Measurements from ENCODE around the gene RHEX.

Gene RHEX

DNA sequence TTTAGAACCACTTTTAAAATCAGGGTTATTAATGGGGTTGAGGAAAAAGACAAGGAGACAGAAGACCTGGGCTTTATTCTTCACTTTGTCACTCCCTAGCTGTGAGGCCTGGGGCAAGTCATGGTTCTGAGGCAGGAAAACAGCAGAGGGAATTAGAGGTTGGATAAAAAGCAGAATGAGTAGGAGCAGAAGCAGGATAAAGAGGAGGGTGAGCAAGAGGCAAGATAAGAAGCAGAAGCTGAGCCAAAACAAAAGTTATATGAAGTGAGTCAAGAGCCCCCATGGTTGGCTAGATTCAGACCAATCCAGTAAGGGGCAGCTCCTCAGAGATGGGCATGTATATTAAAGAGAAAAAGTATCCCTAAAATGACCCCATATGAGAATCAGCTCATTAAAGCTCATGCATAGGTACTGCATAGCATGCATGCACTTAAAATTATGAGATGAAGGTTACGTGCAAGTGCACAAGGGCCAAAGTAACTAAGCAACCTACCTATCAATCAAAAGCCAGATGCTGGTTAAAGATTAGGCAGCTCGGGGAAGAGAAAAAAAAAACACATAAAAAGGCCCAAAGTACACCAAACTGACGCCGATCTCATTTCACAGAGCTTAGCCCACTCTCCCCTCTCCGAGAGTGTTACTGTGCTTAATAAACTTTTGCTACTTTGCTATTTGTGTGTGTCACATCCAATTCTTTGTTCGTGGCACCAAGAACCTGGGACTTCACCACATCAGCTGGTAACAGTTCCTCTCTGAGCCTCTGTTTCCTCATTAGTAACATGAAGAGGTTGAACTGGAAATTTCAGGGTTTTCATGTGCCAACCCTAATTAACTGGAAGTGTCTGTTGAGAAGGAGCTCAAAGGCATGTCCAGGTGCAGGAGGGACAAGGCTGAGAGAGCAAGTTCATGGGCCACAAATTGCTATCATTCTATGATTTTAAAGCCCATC, 62.0 kb downstream of the RHEX start:
- ATAC-seq (replicated peaks) (no peak), DNase-seq (no peak)
- Mint-ChIP-seq H3K4me3 (no peak overlapping the region), H3K27me3 (peaks cover 23 to 41% of the 10 kb centered on the region in 2 donors), H3K27ac (no peak overlapping the region), H3K36me3 (peaks cover 0 to 1% of the 10 kb centered on the region in 2 donors), H3K4me1 (peaks cover 25 to 35% of the 10 kb centered on the region in 2 donors), H3K9me3 (no peaks in the 10 kb centered on the region)

DNA sequence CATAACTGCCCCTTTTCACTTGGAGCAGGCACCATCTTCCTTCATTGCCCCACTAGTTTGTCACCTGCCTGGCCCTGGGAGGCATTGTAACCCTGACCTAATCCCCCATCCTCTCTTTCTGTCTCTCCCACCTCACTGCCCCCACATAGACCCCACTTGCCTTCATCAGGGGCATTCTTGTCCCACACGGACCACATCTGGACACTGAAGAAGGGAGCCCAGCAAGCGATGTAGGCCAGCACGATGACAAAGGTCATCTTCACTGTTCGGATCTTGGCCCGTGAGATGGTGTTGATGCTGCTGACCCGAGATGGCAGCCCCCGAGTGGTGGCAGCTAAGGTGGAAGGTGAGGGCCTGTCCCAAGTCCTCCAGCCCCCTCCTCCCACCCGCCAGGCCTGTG, 62.8 kb downstream of the RHEX start:
- Mint-ChIP-seq H3K36me3 (peaks cover 0 to 1% of the 10 kb centered on the region in 2 donors), H3K4me1 (peaks cover 25 to 35% of the 10 kb centered on the region in 2 donors), H3K27ac (peak overlapping the region; percentile 63), H3K27me3 (peaks cover 27 to 48% of the 10 kb centered on the region in 2 donors), H3K4me3 (no peak overlapping the region), H3K9me3 (no peaks in the 10 kb centered on the region)
- ATAC-seq (replicated peaks) (no peak), DNase-seq (no peak)

DNA sequence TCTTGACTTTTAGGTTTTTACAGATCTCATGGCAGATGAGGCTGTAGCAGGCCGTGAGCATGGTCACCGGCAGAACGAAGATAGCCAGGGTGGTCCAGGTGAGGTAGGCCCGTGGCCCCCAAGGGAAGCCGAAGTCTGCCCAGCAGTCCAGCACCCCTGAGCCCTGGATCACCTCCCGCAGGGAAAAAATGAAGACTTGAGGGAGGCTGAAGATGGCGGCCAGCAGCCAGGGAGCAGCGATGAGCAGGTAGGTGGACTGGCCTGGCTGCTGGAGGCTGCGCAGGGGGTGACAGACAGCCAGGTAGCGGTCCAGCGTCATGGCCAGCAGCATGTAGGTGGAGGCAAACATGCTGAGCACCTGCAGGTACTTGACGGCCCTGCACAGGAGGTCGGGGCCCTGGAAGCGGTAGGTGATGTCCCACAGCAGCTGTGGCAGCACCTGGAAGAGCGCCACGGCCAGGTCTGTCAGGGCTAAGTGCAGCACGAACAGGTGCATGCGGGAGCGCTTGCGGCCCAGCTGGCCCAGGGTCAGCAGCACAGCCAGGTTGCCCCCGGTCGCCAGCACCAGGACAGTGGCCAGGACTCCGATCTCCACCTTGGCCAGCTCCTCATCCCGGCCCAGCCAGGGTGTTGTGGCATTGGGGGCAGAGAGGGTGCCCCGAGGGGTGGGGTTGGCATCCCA, 63.4 kb downstream of the RHEX start:
- Mint-ChIP-seq H3K27ac (peak overlapping the region; percentile 63), H3K36me3 (peaks cover 1 to 3% of the 10 kb centered on the region in 2 donors)

DNA sequence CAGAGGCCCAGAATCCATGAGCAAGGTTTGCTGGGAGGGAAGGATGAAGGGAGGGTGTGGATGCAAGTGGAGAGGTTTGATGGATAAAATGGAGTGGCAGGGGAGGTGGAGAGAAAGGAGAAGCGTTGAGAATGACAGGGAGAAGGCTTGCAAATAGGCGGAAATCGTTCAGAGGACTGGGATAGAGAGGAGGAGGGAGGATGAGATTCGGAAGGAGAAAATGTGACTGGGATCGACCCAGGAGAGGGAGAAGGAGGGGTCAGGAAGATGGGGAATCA, 63.8 kb downstream of the RHEX start:
- no peak for ATAC-seq (replicated peaks)
- H3K9me3 Mint-ChIP-seq: peaks cover 5 to 7% of the 10 kb centered on the region in 2 donors
- H3K36me3 Mint-ChIP-seq: peaks cover 1 to 4% of the 10 kb centered on the region in 2 donors
- peaks cover 36 to 57% of the 10 kb centered on the region in 2 donors for H3K27me3 Mint-ChIP-seq
- no peak for DNase-seq
- peaks cover 25 to 35% of the 10 kb centered on the region in 2 donors for H3K4me1 Mint-ChIP-seq
- peak overlapping the region; percentile 0 for H3K27ac Mint-ChIP-seq
- H3K4me3 Mint-ChIP-seq: peak overlapping the region; percentile 68 to 73

More for the DNA sequence above, 63.4 kb downstream of the RHEX start:
- H3K4me3 Mint-ChIP-seq: peak overlapping the region; percentile 68 to 73
- peaks cover 3% of the 10 kb centered on the region in 2 donors for H3K9me3 Mint-ChIP-seq
- H3K4me1 Mint-ChIP-seq: peaks cover 25 to 35% of the 10 kb centered on the region in 2 donors
- DNase-seq (no peak), ATAC-seq (replicated peaks) (no peak)
- H3K27me3 Mint-ChIP-seq: peaks cover 31 to 52% of the 10 kb centered on the region in 2 donors

DNA sequence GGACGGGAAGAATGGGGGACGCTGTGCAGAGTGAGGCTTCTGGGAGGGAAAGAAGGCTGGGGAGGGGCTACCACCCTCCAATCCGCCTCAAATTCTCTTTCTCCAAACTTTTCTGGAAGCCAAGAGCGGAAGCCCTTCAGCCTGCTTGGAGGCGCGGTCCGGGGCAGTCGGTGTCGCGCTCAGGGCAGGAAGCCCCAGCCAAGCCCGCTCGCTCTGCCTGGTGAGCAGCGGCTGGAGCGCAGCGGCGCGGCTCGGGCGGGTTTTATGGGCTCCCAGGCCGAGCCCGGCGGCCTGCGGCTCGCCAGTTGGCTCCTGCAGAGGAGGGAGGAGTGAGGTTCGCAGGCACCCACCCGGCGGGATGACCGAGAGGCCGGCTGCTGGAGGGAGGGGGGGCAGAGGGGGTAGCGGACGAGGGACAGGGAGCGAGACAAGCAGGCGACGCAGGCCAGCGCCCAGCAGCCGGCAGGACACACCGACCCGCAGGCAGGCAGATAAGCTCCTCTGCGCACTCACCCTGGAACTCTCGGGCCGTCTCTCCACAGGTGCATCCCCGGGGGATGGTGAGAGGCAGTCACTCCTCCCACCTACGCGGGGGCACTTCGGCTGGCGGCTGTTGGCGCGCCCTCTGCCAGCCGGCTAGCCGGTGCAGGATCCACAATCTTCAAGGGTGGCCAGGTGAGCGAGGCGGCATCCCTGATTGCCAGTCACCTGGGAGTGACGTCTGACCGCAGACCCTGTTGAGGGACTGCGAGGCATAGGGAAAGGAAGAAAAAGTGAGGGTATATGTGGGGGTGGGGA, 64.4 kb downstream of the RHEX start, which contains the start of gene AVPR1B:
Gene AVPR1B, minus strand, starts transcription at position 238 of the 798 bp plus-strand sequence. CDS start 498 bp downstream, outside the sequence.
- Mint-ChIP-seq H3K27ac (peak within 1 kb of the TSS; percentile 63), H3K9me3 (peaks cover 5 to 9% of the 10 kb centered on the region in 2 donors), H3K4me1 (peaks cover 25 to 35% of the 10 kb centered on the region in 2 donors), H3K27me3 (peaks cover 36 to 62% of the 10 kb centered on the region in 2 donors), H3K36me3 (peaks cover 4% of the 10 kb centered on the region in 2 donors), H3K4me3 (peak within 1 kb of the TSS; percentile 68 to 73)
- ATAC-seq (replicated peaks): peak; percentile 84 to 85
- peak; percentile 33 for DNase-seq

DNA sequence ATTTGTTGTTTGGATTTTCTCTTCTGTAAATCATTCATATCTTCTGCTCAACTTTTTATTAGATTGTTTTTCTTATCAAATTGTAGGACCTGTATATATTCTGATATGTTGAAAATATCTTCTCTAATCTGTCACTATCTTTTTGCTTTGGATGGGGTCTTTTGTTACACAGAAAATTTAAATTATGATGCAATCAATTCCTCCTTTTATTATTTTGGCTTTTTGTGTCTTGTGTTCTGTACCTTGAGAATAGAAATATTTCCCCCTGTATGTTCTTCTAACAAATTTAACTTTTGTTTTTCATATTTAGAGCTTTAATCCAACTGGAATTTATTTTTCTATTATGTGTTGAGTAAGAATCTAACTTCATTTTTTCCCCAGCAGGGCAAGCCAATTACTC, 67.4 kb downstream of the RHEX start:
- Mint-ChIP-seq H3K4me1 (peaks cover 18 to 26% of the 10 kb centered on the region in 2 donors), H3K4me3 (no peak overlapping the region), H3K27me3 (peaks cover 41 to 66% of the 10 kb centered on the region in 2 donors), H3K36me3 (peaks cover 6 to 9% of the 10 kb centered on the region in 2 donors), H3K27ac (no peak overlapping the region), H3K9me3 (peaks cover 7 to 12% of the 10 kb centered on the region in 2 donors)
- no peak for ATAC-seq (replicated peaks)
- no peak for DNase-seq

DNA sequence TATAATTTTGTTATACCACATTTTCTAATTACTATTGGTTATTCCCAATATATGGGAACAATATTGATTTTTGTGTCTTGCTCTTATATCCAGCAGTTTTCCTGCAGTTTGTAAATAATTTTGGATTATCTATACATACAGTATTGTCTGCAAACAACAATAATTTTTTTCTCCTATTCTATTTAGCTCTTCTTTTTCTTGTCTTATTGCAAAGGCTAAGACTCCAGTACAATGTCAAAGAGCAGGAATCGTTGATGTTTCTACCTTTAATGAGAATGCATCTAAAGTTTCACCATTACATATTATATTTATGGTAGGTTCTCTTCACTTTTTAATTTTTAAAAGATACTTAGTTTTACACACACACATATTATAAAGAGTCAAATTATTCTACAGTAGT, 68.3 kb downstream of the RHEX start:
- H3K36me3 Mint-ChIP-seq: peaks cover 6 to 9% of the 10 kb centered on the region in 2 donors
- peaks cover 7 to 12% of the 10 kb centered on the region in 2 donors for H3K9me3 Mint-ChIP-seq
- H3K27ac Mint-ChIP-seq: no peak overlapping the region
- H3K27me3 Mint-ChIP-seq: peaks cover 41 to 62% of the 10 kb centered on the region in 2 donors
- ATAC-seq (replicated peaks): no peak
- peaks cover 13 to 18% of the 10 kb centered on the region in 2 donors for H3K4me1 Mint-ChIP-seq
- no peak overlapping the region for H3K4me3 Mint-ChIP-seq
- DNase-seq: no peak

DNA sequence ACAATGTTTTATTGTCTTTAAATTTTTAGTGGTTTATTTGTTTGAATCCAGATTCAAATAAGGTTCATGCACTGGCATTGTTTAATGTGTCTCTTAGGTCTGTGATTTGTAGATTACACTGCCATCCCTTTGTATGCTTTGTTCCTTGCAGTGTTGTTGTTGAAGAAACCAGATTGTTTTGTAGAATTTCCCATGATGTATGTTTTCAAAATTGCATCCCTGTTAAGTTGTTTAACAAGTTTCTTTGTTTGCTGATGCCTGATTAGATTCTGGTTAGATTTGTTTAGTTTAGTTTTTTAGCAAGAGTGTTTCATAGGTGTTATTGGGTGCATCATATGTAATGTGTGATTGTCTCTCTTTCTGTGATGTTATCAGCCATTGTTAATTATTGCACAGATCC, 69.7 kb downstream of the RHEX start:
- peaks cover 6% of the 10 kb centered on the region in 2 donors for H3K4me1 Mint-ChIP-seq
- no peak overlapping the region for H3K4me3 Mint-ChIP-seq
- no peak for ATAC-seq (replicated peaks)
- H3K27me3 Mint-ChIP-seq: peaks cover 42 to 55% of the 10 kb centered on the region in 2 donors
- no peak overlapping the region for H3K27ac Mint-ChIP-seq
- H3K9me3 Mint-ChIP-seq: peaks cover 7 to 12% of the 10 kb centered on the region in 2 donors
- peaks cover 6 to 8% of the 10 kb centered on the region in 2 donors for H3K36me3 Mint-ChIP-seq
- DNase-seq: no peak

DNA sequence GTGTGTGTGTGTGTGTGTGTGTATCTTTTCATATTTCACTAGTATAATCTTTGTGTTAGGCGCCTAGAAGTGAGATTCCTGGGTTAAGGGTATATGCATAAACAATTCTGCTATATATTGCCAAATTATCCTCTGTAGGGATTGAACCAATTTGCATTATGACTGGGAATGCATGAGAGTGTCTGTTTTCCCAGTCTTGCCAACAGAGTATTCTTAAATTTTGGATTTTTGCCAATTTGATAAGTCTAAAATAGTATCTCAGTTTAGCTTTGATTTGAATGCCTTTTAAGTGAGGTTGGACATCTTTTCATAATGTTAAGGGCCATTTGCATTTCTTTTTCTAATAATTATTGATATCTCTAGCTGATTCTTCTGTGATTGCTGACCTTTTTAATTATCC, 72.4 kb downstream of the RHEX start:
- H3K27ac Mint-ChIP-seq: no peak overlapping the region
- peaks cover 7 to 12% of the 10 kb centered on the region in 2 donors for H3K9me3 Mint-ChIP-seq
- peaks cover 6 to 8% of the 10 kb centered on the region in 2 donors for H3K36me3 Mint-ChIP-seq
- H3K4me1 Mint-ChIP-seq: no peaks in the 10 kb centered on the region
- ATAC-seq (replicated peaks) (no peak), DNase-seq (no peak)
- H3K4me3 Mint-ChIP-seq: no peak overlapping the region
- peaks cover 33 to 35% of the 10 kb centered on the region in 2 donors for H3K27me3 Mint-ChIP-seq

DNA sequence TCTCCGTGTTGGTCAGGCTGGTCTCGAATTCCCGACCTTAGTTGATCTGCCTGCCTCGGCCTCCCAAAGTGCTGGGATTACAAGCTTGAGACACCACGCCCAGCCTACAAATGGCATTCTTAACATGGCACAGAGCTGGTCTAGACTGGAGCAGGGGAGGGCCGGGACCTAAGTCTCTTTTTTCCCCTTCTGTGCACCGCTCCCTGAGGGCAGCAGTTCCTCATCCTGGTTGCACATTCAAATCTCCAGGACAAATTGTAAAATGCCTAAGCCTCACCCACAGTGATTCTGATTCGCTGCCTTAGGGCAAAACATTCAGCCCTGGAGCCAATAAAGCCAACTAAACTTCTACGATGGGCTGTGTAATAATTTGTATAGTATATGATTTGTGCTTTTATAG, 74.4 kb downstream of the RHEX start:
- no peak overlapping the region for H3K27ac Mint-ChIP-seq
- DNase-seq (no peak), ATAC-seq (replicated peaks) (no peak)
- no peak overlapping the region for H3K4me3 Mint-ChIP-seq
- H3K27me3 Mint-ChIP-seq: peaks cover 18 to 22% of the 10 kb centered on the region in 2 donors
- H3K36me3 Mint-ChIP-seq: peaks cover 3 to 5% of the 10 kb centered on the region in 2 donors
- peaks cover 0 to 2% of the 10 kb centered on the region in 2 donors for H3K4me1 Mint-ChIP-seq
- peaks cover 2 to 3% of the 10 kb centered on the region in 2 donors for H3K9me3 Mint-ChIP-seq

DNA sequence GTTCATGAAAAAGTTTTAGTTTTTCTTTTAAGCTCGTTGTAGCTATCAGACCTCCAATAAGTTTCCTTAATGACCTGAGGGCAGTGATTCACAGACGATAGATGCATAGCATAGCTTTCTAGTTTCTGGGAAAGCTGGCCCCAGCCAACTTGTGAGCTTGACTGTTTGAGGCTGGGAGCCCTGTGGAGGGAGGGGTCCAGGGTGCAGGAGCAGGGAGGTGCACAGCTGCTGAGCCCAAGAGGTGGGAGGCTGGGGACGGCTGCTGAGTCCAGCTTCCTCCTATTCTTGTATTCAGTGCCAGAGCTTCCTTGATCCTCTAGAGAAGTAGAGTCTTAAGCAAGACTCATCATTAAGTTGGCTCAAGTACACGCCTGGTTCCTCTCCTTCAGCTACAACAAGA, 75.2 kb downstream of the RHEX start:
- DNase-seq: no peak
- no peak overlapping the region for H3K27ac Mint-ChIP-seq
- H3K4me3 Mint-ChIP-seq: no peak overlapping the region
- H3K36me3 Mint-ChIP-seq: peaks cover 0 to 2% of the 10 kb centered on the region in 2 donors
- no peak for ATAC-seq (replicated peaks)
- H3K9me3 Mint-ChIP-seq: no peaks in the 10 kb centered on the region
- H3K27me3 Mint-ChIP-seq: peaks cover 18 to 22% of the 10 kb centered on the region in 2 donors
- H3K4me1 Mint-ChIP-seq: peaks cover 0 to 2% of the 10 kb centered on the region in 2 donors

DNA sequence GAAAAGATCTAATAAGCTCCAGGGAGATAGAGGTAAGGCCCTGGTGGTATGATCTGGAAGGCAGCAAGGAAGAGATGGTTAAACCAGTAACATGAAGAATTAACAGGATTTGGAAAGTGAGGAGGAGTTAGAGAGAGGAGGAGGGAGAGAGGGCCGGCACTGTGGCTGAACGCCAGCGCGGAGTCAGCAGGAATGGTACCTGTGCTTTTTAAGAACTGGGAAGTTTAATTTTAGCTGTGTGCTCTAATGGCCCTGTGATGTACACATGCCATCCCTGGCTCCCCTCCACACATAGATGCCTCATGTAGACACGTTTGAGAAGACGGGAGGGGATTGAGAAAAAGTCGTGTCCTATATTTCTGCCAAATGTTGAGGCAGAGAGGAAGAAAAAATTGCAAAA, 78.1 kb downstream of the RHEX start:
- peaks cover 8 to 16% of the 10 kb centered on the region in 2 donors for H3K27me3 Mint-ChIP-seq

DNA sequence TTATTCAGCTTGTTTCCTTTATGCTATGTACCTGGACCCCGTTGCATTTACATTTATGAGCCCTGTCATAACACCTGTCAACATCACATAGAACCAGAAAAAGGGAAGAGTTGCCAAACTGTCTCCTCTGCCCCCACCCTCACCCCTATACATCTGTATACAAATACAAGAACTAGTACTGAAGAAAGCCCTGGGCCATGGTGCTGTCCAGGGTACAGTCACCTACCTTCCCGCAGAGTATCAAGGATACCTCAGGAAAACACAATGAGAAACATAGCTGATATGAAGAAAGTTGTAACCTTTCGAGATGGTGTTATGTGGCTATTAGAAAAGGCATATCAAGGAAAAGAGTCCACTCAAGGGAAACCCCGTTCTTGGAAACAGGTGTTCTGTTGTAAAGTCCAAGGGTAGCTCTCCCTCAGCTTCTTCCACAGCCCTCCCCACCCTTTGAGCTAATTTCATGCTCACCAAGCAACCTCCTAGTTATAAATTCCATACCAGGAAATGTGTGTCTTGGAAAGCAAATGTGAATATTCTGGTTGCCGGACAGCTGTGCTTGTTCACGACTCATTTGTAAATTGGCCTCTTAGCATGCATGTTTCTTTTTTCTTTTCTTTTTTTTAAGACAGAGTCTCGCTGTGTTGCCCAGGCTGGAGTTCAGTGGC, 80.9 kb downstream of the RHEX start:
- Mint-ChIP-seq H3K4me3 (no peak overlapping the region), H3K36me3 (no peaks in the 10 kb centered on the region), H3K4me1 (peaks cover 7 to 13% of the 10 kb centered on the region in 2 donors), H3K27ac (no peak overlapping the region), H3K27me3 (peaks cover 0 to 8% of the 10 kb centered on the region in 2 donors), H3K9me3 (no peaks in the 10 kb centered on the region)
- ATAC-seq (replicated peaks): no peak
- DNase-seq: no peak

More for the DNA sequence above, 78.1 kb downstream of the RHEX start:
- no peak overlapping the region for H3K27ac Mint-ChIP-seq
- H3K4me3 Mint-ChIP-seq: no peak overlapping the region
- DNase-seq (no peak), ATAC-seq (replicated peaks) (no peak)
- H3K4me1 Mint-ChIP-seq: peaks cover 7 to 13% of the 10 kb centered on the region in 2 donors
- no peaks in the 10 kb centered on the region for H3K36me3 Mint-ChIP-seq
- no peaks in the 10 kb centered on the region for H3K9me3 Mint-ChIP-seq

Measured in stimulated activated naive B cell treated with anti-CD40 and anti-IgM and Interleukin-4, amounts not matched to agents 10 μg/mL and 1 μg/mL and 100 μg/mL, for 72 hours (primary cell).